GM12878 (cell line): ENCODE measurements around the gene AGBL3. TPM values are rescaled to one million over a fixed set of nuclear protein-coding genes. Genes with fewer than 3 reads are reported as not detected.

ENCODE experiments used
- ATAC-seq: fragments of 200-7000 bp; cut with Tn5 transposase; 3 replicates; pipeline ENCODE4 v1.9.1; 2020; ENCODE audit warnings: mild to moderate bottlenecking, moderate library complexity
- BruUV-seq: library from RNA; stranded (reverse); fragments of 400-500 nt; replicated peaks from 2 replicates; lab custom pipeline; 2021; lab: Mats Ljungman, UMichigan
- CTCF ChIA-PET: fragments of 300-600 bp; sonication (Branson Sonifier 250); formaldehyde crosslinking; extraction: SDS; loops from one replicate; lab custom pipeline; 2021; ENCODE audit warnings: inconsistent platforms; lab: Yijun Ruan, JAX
- POLR2A ChIA-PET: fragments of 350-600 bp; formaldehyde crosslinking; extraction: SDS; loops from one replicate; lab custom pipeline; 2021; ENCODE audit warnings: inconsistent platforms; lab: Charles Lee
- RAD21 ChIA-PET: fragments of 300-600 bp; sonication (Branson Sonifier 250); formaldehyde crosslinking; loops from one replicate; lab custom pipeline; 2023; ENCODE audit warnings: antibody characterized with exemption; ENCODE audit not compliant: unreplicated experiment; lab: Charles Lee
- SMC1A ChIA-PET: fragments of 300-600 bp; sonication (Branson Sonifier 250); formaldehyde crosslinking; loops from one replicate; lab custom pipeline; 2023; ENCODE audit not compliant: unreplicated experiment, uncharacterized antibody; lab: Charles Lee
- DNase-seq: peaks from one replicate; pipeline ENCODE4 v3.0.0-alpha.2; 2011; ENCODE audit warnings: low read depth, low spot score
- FAIRE-seq: peaks from 3 replicates; lab custom pipeline; 2011; peaks lifted over from hg19 to GRCh38; lab: Jason Lieb, UNC
- H2AFZ ChIP-seq: 2 replicates; pipeline ENCODE4 v1.6.0; 2011; ENCODE audit warnings: low read depth, low read length, control low read depth; ENCODE audit not compliant: control insufficient read depth
- H3K27ac ChIP-seq: 2 replicates; pipeline ENCODE4 v1.5.1; 2011; ENCODE audit warnings: control low read depth; ENCODE audit not compliant: control insufficient read depth, insufficient read depth
- H3K27me3 ChIP-seq, 2 experiments: replicated peaks in 1 of 2; 2 replicates each; pipeline versions ENCODE4 v1.6.0 to v1.6.1; 2011; ENCODE audit warnings: low read length in 1 of 2; ENCODE audit not compliant: control insufficient read depth in 2 of 2, insufficient read depth in 2 of 2
- H3K36me3 ChIP-seq, 2 experiments: 2 replicates each; pipeline ENCODE4 v1.5.1; 2011; ENCODE audit warnings: low read length in 1 of 2; ENCODE audit not compliant: control insufficient read depth in 2 of 2, insufficient read depth in 2 of 2
- H3K4me1 ChIP-seq: 2 replicates; pipeline ENCODE4 v1.6.1; 2011; ENCODE audit warnings: mild to moderate bottlenecking, low read length, moderate library complexity, mixed read lengths; ENCODE audit not compliant: control insufficient read depth, insufficient read depth
- H3K4me2 ChIP-seq: 2 replicates; pipeline ENCODE4 v1.6.0; 2011; ENCODE audit warnings: control low read depth; ENCODE audit not compliant: control insufficient read depth, insufficient read depth
- H3K4me3 ChIP-seq: fragments of 200-600 bp; sonication (generic); 2 replicates; pipeline ENCODE4 v1.5.1; 2016
- H3K79me2 ChIP-seq: 2 replicates; pipeline ENCODE4 v1.6.0; 2011; ENCODE audit warnings: low read length; ENCODE audit not compliant: control insufficient read depth, insufficient read depth
- H3K9ac ChIP-seq: 2 replicates; pipeline ENCODE4 v1.8.0; 2011; ENCODE audit warnings: low read length, control low read depth, mixed read lengths; ENCODE audit not compliant: control insufficient read depth, insufficient read depth
- H3K9me3 ChIP-seq: replicated peaks from 3 replicates; pipeline ENCODE4 v1.5.1; 2011; ENCODE audit warnings: mild to moderate bottlenecking, low read length; ENCODE audit not compliant: control insufficient read depth, insufficient read depth
- H4K20me1 ChIP-seq: 2 replicates; pipeline ENCODE4 v1.6.0; 2011; ENCODE audit not compliant: control insufficient read depth, insufficient read depth
- CBX3 ChIP-seq: fragments of 200-600 bp; sonication (generic); IDR thresholded peaks from 2 replicates; pipeline ENCODE4 v1.6.1; 2016; ENCODE audit warnings: low read depth, borderline replicate concordance
- CBX5 ChIP-seq: sonication (generic); IDR thresholded peaks from 2 replicates; pipeline ENCODE4 v1.6.1; 2016; ENCODE audit warnings: low read depth, moderate library complexity, mild to moderate bottlenecking, inconsistent platforms
- CREM ChIP-seq: IDR thresholded peaks from 2 replicates; pipeline ENCODE4 v1.6.1; 2014; ENCODE audit warnings: antibody characterized with exemption, low read depth
- POLR2A ChIP-seq: IDR thresholded peaks from 2 replicates; pipeline ENCODE4 v1.6.1; 2011; ENCODE audit warnings: low read depth, mild to moderate bottlenecking, low read length
- RAD51 ChIP-seq: fragments of 450-650 bp; IDR thresholded peaks from 2 replicates; pipeline ENCODE4 v1.6.1; 2016; ENCODE audit warnings: moderate library complexity, mild to moderate bottlenecking, inconsistent platforms
- ZNF24 ChIP-seq: fragments of 450-650 bp; IDR thresholded peaks from 2 replicates; pipeline ENCODE4 v1.6.1; 2017; ENCODE audit warnings: antibody characterized with exemption, mild to moderate bottlenecking
- ZSCAN29 ChIP-seq: fragments of 450-650 bp; IDR thresholded peaks from 2 replicates; pipeline ENCODE4 v1.6.1; 2017; ENCODE audit warnings: mild to moderate bottlenecking, moderate library complexity
- WGBS: methylation state at CpG from one replicate; pipeline ENCODE4 v1.1.6; 2016; ENCODE audit warnings: low lambda C conversion rate; ENCODE audit not compliant: insufficient replicate concordance, insufficient coverage; ENCODE audit errors: missing lambda C conversion rate; 5-methylcytosine and 5-hydroxymethylcytosine counted together
- in situ Hi-C: fragments of 300-500 bp; cut with MboI; formaldehyde crosslinking; loops from 9 replicates; pipeline ENCODE4 v1.14.3; 2018; ENCODE audit warnings: mixed read lengths
- intact Hi-C: fragments of 100-400 bp; cut with micrococcal nuclease; formaldehyde crosslinking; loops from one replicate; pipeline ENCODE4 v1.14.2; 2022; ENCODE audit not compliant: unreplicated experiment
- polyA plus RNA-seq, 11 experiments: library from polyadenylated mRNA; depleted of rRNA in 4 of 11; unstranded in 6 of 11; stranded (reverse) in 5 of 11; fragments of >200 nt; fragmentation: Nextera tagmentation in 4 of 11; fragmentation: Illumina TruSeq in 1 of 11; extraction: Ambion mirVana in 4 of 11; extraction: Trizol in 1 of 11; gene quantifications; 1 replicate in 1 of 11; 2 replicates in 10 of 11; pipeline versions ENCODE4 v1.2.1 to v1.2.3, GENCODE V29; 2011 to 2016; ENCODE audit warnings: inconsistent platforms in 2 of 11, missing spikeins in 2 of 11, low read depth in 1 of 11
- total RNA-seq, 4 experiments: library from RNA; depleted of rRNA in 3 of 4; stranded (reverse); fragments of >200 nt in 3 of 4; fragmentation: Illumina TruSeq in 1 of 4; extraction: Trizol in 1 of 4; gene quantifications; 2 replicates each; pipeline versions ENCODE4 v1.2.1 to v1.2.3, GENCODE V29; 2013 to 2021

Gene AGBL3
- total and polyA plus RNA-seq, 10 of the 15 experiments (the other 5 are each of a cell fraction or from before 2014, with no cell fraction given), result 0.82 to 12.4 (median 3.7) TPM

GRCh38 chr7:135156290-135156689 is 170.0 kb downstream of the AGBL3 start:
- no peak for ATAC-seq
- no peaks in the 10 kb centered on the region for H3K27me3 ChIP-seq
- in situ Hi-C loops (no loop called here), intact Hi-C loops (no loop called here)
- no peaks in the 10 kb centered on the region for H4K20me1 ChIP-seq
- H2AFZ ChIP-seq, result no peak overlapping the region
- H3K9ac ChIP-seq, result no peak overlapping the region
- ChIA-PET SMC1A (interaction anchor here (0.7 to 7.0 kb wide), 5 partner anchors 8 to 169 kb away, joined by 3 to 108 read pairs (median 3); partner anchors contain the start of gene TMEM140), RAD21 (no interaction called here), POLR2A (interaction anchor here (1.1 kb wide), 1 partner anchor 9 kb away, joined by 4 read pairs; the partner anchor contains the start of gene TMEM140), CTCF (interaction anchor here (0.7 to 1.9 kb wide), 4 partner anchors 9 to 30 kb away, joined by 3 to 7 read pairs (median 4); partner anchors contain the start of gene TMEM140)
- no peak for DNase-seq
- BruUV-seq, result no TSS peak
- H3K79me2 ChIP-seq, result peaks cover 42% of the 10 kb centered on the region
- TF ChIP-seq CBX5, result 0 out of 2 replicates have a peak, but pooled peaks have one; percentile 52
- no peak for TF ChIP-seq ZNF24
- TF ChIP-seq POLR2A, result no peak
- no peak for TF ChIP-seq CREM
- TF ChIP-seq RAD51, result no peak
- no peak for TF ChIP-seq ZSCAN29
- no peak for TF ChIP-seq CBX3
- no peak overlapping the region for H3K27ac ChIP-seq
- H3K4me1 ChIP-seq, result peaks cover 36% of the 10 kb centered on the region
- FAIRE-seq, result no peak
- H3K4me2 ChIP-seq, result no peak overlapping the region
- H3K4me3 ChIP-seq, result no peak overlapping the region
- 32% methylated on average over 1 of the region's 1 CpG for WGBS
- H3K9me3 ChIP-seq, result peaks cover 29% of the 10 kb centered on the region
- H3K36me3 ChIP-seq, result peaks cover 4 to 7% of the 10 kb centered on the region in 2 experiments; a peak in 2 of 4 replicates
